ENCODE data around the gene USP33.
"Not testable (repeated sequence)": the region's sequence is repeated elsewhere in the genome, so short reads cannot be mapped to it uniquely, and the experiment has no call there.

The USP33 gene

DNA sequence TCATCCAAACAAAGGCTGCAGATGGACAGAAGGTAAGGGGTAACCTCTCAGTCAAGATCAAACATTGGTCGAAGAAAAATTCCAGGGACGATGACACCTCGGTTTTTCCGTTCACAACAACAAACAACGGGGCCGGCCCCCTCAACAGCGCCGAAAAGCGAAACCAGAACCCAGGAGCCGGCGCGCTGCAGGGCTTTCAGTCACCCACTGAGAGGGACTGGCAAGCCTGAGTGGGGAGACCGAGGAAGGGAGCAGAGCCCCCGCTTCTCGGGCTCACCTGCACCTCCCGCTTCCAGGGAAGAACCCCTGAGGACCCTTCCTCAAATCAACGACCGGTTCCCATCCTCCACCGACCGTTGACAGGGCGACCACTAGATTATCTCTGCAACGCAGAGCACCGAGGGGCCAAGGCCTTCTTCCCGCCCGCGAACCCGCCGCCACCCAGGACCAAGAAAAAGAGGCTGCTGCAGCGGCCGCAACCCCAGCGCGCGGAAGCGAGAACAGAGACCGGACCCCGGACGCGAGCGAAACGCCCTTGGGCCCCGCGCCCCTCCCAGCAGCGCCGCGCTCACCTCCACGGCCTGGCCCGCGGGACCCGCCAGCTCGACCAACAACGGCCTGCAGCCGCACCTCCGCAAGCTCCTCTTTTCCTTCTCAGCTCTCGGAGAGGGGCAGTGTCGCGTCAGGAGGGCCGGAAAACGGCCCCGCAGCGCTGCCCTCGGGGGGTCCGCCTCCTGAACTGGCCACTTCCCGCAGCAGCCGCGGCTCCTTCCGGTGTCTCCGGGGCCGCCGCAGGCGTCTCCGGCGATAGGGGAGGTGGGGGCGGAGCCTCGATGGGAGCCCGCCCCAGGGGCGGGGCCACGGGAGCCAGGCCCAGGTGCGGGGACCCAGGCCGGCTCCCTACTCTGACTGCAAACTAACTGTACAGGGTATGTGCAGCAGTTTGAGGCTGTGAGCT is at the start of gene USP33:
TSS of gene USP33 (minus strand) at position 782 of the 958 bp plus-strand sequence. CDS start 18,155 bp downstream, outside the sequence.
- DNase-seq: peak; percentile 77

DNA sequence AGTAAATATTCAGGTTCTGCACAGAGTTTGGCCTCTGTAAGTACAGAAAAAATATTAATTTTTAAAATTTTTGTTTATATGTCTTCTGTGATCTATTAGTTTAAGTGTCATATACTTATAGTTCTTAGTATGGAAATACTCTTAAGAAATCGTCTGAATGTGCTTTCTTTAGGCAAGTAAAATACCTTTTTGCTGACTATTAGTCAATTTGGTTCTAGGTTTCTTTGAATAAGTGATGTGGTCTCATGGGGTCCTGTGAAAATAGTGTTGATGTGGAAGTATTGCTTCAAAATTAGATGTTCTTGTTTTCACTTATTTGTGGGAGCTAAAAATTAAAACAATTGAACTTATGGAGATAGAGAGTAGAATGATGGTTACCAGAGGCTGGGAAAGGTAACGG is 43.7 kb upstream of the USP33 start:
- no peak for DNase-seq

DNA sequence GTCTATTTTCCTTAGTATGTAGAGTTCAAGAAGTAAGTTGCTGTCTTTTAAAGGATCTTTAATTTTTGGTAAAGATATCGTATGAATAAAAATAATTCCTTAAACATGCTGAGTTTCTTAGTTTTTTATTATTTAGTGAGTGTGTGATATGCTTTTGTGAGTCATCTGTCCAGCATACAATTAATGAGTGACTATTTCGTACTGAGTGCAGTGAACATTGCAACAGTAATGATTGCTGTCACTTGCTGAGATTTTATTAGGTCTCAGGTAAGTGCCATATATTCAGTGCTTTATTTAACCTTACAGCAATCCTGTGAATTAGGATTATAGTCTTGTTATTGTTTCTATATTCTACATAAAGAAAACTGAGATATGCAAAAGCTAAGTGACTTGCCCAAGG is 42.4 kb upstream of the USP33 start:
- DNase-seq: no peak

DNA sequence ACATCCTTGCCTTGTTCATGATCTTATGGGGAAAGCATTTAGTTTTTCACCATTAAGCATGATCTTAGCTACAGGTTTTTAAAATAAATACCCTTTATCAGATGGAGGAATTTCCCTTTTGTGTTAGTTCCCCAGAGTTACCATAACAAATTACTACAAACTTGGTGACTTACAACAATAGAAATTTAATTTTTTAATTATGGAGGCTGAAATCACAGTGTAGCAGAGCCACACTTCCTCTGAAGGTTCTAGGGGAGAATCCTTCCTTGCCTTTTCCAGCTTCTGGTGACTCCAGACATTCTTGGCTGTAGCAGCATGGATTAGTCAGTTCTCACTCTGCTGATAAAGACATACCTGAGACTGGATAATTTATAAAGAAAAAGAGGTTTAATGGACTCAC is 38.3 kb upstream of the USP33 start:
- DNase-seq: no peak

DNA sequence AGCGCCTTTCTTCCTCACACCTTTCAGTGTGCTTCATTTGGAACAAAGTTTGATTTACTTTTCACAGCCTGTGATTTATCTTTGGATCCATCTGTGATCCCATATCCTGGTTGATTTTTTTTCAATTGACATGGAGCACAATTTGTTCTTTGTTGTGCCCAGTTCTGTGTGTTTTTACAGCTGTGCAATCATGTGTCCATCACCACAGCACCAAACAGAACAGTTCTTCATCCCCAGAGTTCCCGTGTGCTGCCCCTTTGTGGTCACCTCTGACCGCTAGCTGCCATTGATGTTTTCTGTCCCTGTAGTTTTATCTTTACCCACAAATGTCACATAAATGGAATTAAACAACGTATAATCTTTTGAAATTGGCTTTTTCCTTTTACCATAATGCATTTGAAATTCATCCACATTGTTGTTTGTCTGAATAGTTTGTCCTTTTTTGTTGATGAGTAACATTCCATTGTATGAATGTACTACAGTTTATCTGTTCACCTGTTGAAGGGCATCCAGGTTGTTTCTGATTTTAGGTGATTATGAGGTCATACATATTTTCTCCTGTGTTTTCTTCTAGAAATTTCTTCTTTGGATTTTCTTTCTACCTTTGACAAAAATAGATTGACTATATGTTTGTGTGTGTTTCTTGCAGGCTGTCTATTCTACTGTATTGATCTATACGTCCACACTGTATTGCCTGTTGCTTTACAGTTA is 37.2 kb upstream of the USP33 start:
- DNase-seq: no peak

DNA sequence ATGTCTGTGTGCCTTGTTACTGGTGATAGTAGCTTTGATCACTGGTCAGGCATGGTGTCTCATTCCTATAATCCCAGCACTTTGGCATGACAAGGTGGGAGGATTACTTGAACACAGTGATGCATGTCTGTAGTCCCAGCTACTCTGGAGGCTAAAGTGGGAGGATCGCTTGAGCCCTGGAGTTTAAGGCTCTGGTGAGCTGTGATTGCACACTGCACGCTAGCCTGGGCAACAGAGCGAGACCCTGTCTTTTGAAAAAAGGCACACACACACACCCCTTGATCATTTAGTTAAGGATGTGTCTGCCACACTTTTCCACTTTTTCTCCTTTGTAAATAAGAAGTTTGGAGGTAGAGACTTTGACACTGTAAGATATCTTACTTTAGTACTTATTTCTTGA is 34.9 kb upstream of the USP33 start:
- DNase-seq: no peak

DNA sequence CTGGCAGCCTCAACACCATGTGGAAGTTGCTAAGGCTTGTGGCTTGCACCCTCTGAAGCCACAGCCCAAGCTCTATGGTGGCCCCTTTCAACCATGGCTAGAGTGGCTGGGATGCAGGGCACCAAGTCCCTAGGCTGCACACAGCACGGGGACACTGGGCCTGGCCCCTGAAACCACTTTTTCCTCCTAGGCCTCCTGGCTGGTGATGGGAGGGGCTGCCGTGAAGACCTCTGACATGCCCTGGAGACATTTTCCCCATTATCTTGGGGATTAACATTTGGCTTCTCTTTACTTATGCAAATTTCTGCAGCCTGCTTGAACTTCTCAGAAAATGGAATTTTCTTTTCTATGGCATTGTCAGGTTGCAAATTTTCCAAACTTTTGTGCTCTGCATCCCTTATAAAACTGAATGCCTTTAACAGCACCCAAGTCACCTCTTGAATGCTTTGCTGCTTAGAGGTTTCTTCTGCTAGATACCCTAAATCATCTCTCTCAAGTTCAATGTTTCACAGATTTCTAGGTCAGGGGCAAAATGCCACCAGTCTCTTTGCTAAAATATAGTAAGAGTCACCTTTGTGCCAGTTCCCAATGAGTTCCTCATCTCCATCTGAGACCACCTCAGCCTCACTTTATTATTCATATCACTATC is 26.6 kb upstream of the USP33 start:
- DNase-seq: not testable (repeated sequence)

DNA sequence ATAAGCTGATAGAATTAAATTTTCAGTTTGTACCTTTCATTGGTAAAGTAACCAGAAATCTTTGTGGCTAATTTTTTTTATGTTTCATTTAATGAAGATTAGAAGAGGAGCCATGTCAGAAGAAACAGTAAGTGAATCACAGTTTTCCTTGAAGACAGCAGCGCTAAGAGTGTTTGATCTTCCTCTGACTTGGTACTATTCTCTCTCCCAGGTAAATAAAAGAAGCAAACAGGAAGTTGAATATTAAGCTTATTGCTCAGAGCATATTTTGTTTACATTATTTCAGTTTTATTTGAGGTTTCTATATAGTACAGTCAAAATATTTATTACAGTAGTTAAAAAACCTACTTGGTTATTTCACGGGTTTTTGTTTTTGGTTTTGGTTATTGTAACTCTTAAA is 23.5 kb upstream of the USP33 start:
- no peak for DNase-seq

DNA sequence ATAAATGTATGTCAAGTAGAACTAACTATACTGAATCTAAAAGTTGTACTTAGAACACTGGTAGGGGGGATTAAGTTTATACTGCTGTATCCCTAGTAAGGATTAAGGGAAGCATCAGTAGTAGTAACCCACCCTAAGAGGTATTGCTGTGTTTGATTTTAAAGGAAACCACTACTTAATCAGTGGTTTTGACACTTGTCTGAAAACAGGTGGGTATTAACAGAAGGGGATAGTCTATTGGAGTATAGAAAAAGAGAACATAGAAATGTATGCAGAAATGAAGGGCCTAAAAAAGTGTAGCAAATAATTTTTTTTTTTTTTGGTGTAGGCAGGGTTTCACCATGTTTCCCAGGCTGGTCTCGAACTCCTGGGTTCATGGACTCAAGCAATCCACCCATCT is 22.0 kb upstream of the USP33 start:
- DNase-seq: no peak

DNA sequence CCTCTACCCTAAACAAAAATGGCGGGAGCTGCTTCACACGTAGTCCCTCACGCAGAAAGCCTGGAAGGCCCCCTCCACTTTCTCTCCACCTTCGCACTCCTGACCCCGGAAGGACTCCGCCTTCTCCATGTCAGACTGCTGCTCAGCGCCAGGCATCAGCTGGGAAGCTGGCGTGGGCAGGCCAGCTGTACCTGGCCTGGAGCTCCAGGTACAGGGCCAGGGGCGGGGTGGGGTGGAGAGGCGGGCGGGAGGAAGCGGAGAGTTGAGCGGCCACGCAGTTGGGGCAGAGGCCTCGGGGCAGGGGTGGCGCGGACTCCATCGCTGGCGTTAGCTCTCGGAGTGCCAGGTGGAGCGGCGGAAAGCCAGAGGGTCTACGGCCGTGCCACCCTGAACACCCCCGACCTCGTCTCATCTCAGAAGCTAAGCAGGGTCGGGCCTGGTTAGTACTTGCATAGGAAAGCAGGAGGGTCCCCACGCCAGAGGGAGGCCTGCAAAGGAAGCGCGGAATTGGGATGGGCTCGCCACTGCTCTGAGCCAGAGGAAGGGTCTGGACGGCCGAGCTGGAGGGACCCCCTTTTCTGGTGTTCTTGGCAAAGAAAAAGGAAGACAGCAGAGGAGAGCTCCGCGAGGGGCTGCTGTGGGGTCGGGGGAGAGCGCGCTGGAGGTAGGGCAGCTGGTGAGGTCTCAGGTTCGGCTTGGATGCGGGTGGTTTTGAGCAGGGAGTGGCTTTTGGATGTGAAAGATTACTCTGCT is 20.1 kb upstream of the USP33 start, which contains the start of gene MIGA1:
TSS of gene MIGA1 (plus strand) at position 121 of the 753 bp plus-strand sequence. CDS start 3,604 bp downstream, outside the sequence.
- DNase-seq: peak; percentile 88

DNA sequence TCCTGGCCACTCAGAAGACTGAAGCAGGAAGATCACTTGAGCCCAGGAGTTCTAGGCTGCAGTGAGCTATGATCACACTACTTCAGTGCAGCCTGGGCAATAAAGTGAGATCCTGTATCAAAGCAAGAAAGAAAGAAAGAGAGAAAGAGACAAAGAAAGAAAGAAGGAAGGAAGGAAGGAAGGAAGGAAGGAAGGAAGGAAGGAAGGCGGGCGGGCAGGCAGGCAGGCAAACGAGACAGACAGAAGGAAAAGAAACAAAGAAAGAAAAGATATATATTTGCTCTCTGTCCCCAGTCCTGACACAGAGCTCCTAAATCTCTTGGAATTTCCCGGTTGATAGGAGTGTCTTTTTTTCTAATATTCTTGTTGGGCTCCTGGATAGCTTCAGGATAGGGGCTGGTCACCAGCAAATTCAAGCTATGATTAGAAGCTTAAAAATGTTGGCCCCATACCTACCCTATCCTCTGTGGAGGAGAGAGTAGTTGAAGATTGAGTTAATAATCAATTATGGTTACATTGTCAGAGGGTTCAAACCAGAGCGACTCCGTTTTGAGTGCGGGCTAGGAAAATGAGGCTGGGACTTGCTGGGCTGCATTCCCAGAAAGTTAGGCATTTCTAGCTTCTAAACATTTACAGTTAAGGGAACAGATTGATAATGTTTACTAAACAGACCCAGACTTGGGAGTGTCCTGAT is 16.5 kb upstream of the USP33 start:
- no peak for DNase-seq

DNA sequence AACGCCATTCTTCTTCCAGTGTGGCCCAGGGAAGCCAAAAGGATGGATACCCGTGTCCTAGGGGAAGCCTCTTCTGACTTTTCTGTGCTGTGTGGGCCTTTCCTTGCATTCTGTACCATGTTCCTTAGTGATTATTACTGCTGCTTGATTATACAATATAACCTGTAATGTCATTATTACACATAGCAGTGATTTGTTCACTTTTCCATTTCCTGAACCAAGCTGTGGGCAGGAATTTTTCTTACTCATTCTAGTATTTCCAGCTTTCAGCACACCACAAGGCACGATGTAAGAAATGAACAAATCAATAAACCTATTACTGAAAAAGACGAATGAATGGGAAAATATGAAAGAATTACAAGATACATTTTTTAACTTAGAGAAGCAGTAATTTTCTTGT is 8.4 kb upstream of the USP33 start:
- DNase-seq: no peak

DNA sequence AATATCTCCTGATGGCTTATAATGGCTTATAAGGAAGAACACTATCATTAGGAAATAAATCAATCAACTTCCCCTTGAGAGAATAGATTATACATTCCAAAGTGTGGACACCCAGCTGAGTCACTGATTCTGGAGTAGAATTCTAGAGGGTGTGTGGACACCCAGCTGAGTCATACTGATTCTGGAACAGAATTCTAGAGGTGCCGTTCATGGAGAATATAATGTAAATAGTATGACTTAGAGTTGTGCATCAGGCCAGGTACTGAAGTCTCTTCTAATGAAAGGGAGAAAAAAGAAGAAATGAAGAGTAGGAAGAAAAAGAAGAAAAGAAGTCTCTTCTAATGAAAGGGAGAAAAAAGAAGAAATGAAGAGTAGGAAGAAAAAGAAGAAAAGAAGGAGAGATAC is 2.4 kb upstream of the USP33 start:
- DNase-seq: peak; percentile 75

DNA sequence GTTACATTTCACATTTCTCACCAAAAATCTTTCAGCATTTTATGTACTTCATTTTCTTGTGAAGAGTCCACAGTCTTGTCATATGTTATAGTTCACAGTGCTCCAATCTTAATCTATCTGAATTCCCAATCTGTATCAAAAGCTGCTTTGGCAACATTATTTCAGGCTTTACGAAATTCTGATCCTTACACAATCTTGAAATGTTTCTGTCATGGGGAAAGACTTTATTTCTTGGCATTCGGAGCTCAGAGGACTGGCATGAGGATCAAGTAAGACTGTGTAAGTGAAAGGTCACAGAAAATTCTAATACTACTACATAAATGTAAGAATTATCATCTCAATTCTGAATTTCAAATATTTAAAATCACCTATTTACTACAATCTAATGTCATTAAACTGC is 2.0 kb downstream of the USP33 start:
- DNase-seq: peak; percentile 30

DNA sequence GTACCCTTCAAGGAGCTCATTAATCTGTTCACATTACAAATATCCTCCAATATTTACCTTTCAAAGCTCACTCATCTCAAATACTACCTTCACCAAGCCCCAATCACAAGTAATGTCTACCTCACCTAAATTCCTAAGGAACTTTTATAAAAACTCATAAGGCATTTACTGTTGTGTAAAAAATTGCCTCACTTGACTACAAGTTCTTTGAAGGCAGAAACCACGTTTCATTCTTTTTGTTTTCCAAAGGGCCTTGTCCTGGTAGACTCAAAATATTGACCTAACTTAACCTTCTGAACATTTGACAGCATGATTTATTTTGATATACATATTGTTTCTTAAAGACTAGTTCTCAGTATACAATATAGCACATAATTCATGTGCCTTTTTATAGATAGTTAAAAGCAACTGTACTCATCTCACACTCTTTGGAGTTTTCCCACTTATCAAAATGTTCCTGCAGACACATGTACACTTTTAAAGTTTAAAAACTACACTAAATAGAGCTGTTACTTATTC is 2.5 kb downstream of the USP33 start:
- DNase-seq: no peak

DNA sequence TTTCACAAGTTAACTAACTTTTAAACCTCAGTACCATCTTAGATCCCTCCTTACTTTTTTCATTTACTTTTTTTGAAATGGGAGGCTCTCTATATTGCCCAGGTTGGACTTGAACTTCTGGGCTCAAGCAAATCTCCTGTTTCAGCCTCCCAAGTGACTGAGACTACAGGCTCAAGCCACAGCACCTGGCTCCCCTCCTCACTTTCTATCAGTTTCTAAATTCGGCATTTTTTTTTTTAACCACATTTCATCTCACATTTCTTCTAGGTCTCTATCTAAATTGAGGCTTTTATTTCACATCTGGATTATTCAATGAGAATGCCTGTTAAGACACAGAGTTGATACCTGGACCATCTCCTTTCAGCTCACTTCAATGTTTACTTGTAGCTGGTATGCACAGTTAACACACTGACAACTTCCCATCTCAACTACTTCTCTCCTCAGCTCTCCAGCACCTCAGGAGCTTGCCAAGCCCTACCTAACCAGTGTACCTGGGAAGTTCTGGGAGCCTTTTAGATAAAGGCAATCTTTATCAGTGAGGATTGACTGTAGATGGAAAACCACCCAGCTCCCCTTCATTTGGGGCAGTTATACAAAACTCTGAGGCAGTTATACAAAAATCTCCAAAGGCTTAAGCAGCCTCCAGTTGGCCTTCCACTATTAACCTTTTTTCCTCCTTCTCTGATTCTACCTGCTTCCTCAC is 3.4 kb downstream of the USP33 start:
- no peak for DNase-seq

DNA sequence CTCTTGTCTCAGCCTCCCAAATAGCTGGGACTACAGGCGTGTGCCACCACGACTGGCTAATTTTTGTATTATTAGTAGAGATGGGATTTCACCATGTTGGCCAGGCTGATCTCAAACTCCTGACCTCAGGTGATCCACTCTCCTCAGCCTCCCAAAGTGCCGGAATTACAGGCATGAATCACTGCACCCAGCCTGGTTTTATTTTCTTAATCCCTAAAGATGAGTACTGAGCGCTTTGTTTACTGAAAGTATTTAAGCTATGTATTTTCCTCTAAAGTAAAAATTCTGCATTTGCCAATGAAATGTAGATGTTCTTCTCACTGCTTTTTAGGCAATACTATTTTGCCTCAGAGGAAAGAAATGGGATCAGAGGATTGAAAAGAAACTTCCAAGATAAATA is 10.2 kb downstream of the USP33 start:
- DNase-seq: peak; percentile 18

DNA sequence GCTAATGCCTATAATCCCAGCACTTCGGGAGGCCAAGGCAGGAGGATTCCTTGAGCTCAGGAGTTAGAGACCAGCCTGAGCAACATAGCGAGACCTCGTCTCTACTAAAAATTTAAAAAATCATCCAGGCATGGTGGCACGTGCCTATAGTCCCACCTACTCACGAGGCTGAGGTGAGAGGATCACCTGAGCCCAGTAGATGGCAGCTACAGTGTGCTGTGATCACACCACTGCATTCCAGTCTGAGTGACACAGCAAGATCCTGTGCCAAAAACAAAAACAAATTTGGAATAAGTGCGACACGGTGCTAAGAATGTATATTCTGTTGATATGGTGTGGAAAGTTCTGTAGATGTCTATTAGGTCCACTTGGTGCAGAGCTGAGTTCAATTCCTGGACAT is 15.1 kb downstream of the USP33 start:
- no peak for DNase-seq

DNA sequence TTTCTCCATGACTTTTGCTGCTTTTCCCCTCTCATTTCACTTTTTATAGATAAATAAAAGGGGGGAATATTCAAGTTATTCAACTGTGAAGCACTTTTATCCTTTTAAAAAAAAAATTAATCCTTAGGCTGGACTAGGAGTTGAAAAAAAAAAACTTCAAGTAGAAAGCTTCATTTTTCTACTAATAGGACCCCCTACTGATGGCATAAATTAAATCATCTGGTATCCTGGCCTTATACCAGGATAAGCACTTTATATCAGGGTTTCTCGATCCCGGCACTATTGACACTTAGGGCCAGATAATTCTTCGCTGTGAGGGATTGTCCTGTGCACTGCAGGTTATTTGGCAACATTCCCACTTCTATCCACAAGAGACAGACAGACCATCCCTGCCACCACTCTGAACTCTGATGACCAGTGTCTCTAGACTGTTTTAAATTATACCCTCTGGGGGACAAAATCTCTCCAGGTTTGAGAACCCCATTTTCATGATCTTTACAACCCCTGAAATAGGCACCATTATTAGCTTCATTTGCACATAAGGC is 17.6 kb downstream of the USP33 start:
- DNase-seq: no peak

DNA sequence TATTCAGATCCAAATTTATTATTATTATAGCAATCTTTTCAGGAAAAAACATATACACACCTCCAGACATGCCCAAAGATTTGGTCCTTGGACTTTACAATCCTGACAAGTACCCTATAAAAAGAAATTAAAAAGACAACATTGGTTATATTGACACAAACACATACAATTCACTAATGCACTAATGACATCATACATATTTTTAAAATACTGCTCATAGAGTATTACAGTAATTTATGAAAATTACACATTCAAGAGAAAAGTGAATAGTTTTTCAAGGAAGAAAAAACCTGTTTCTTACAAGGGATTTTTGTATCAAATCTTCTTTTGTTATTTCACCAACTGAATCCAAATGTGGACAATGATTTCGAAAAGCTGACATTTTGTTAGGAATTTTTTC is 18.3 kb downstream of the USP33 start:
- no peak for DNase-seq

DNA sequence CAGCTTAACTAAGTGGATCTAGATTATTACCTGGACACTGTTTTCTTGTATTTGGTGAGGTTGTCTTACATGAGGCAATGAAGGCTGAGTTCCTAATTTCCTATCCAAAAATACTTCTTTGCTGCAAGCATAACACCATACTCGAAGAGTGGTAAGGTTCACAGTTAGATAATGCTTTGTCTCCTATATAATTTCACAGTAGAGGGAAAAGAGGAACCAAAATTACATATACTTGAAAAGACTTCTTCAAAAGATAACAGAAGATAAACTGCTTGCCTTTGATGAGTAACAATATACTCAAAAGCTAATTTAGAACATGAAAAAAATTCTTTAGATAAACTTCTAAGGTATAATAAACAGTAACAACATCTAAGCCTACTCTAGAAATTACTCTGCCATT is 20.4 kb downstream of the USP33 start:
- DNase-seq: no peak
